GM08714 (cell line): ENCODE measurements around the gene TEX22.

Experiments used
- H3K4me3 ChIP-seq: fragments of 200-500 bp; sonication (Bioruptor generic); 2 replicates; pipeline ENCODE4 v1.5.1; 2014; ENCODE audit warnings: mild to moderate bottlenecking, low read length, inconsistent platforms
- ZNF274 ChIP-seq: IDR thresholded peaks from 2 replicates; pipeline ENCODE4 v1.6.1; 2012; ENCODE audit warnings: mild to moderate bottlenecking, low read depth, low read length

The TEX22 gene

DNA sequence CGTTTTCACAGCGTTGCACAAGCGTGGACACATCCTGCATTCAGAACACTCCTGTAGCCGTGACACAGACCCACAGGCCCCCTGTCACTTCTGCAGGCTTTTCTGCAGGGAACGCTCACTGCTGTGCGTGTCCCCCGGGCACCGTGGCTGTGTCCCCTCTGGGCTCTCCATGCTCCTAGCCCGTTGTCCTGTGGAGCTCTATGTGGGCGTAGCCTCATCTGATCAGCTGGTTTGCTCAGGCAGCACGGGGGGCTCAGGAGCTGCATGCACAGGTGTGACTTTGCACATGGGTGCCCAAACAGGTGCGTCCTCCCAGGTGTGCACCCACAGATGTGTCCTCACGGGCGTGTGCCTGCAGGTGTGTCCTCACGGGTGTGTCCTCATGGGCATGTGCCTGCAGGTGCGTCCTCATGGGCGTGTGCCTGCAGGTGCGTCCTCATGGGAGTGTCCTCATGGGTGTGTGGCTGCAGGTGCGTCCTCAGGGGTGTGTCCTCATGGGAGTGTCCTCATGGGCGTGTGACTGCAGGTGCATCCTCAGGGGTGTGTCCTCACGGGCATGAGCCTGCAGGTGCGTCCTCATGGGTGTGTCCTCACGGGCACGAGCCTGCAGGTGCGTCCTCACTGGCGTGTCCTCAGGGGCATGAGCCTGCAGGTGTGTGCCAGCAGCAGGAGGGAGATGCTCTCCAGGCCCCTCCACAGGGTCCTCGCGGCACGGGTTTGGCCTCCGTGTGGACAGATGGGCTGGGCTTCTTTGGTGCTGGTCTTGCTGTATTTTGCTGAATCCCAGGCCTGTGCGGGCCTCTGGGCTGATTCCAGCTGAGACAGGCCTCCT is 38.8 kb downstream of the TEX22 start:
- TF ChIP-seq ZNF274 = no peak
- no peak overlapping the region for H3K4me3 ChIP-seq

DNA sequence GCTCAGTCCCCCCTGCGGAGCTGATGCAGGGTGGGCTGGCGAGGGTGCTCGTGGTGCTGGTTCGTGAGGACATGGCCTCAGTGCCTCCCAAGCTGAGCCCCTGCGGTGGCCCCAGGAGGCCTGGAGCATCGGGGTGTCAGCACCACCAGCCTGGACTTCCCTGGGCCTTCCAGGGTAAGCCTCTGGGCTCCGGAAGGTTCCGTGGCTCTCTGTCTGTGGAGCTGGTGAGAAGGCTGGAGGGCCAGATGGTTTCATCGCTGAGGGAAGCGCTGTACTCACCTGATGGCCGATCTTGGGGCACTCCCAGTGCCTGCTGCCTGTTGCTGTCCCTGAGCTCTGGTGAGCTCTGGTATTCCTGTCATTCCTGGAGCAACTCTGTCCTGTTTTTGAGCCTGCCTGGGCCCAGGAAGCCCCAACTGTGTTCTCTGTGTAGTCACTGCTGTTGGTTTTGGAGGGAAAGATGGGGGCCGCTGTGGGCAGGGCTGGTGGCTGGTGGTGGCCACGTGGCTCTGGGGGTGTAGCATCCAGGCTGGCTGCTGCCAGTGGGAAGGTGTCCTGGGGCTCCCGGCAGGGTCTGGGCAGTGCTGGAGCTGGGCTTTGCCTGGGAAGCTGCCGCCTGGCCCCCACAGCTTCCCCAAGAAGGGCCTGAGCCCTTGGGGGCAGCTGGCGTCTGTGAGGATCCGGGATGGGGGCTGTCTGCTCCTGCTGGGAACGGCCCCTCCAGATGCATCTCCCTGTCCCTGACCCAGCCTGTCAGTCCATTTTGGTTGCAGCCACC is 39.6 kb downstream of the TEX22 start:
- no peak for TF ChIP-seq ZNF274
- H3K4me3 ChIP-seq = no peak overlapping the region

DNA sequence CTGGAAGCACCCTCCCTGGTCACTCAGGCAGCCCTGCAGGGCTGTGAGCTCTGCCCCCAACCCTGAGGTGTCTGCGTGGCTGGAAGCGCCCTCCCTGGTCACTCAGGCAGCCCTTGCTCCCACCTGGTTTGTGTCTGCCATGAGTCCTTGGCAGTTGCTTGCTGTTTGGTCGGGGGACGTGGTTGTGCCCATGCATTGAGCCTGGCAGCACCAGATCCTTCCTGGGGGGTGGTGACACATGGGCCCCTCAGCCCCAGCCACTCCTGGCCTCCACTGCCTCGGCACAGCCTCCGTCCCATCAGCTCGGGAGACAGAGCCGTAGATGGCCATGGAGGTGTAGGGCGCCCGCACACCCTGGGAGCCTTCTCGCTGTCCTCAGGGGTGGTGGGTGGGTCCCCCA is 40.8 kb downstream of the TEX22 start:
- H3K4me3 ChIP-seq = no peak overlapping the region
- no peak for TF ChIP-seq ZNF274

DNA sequence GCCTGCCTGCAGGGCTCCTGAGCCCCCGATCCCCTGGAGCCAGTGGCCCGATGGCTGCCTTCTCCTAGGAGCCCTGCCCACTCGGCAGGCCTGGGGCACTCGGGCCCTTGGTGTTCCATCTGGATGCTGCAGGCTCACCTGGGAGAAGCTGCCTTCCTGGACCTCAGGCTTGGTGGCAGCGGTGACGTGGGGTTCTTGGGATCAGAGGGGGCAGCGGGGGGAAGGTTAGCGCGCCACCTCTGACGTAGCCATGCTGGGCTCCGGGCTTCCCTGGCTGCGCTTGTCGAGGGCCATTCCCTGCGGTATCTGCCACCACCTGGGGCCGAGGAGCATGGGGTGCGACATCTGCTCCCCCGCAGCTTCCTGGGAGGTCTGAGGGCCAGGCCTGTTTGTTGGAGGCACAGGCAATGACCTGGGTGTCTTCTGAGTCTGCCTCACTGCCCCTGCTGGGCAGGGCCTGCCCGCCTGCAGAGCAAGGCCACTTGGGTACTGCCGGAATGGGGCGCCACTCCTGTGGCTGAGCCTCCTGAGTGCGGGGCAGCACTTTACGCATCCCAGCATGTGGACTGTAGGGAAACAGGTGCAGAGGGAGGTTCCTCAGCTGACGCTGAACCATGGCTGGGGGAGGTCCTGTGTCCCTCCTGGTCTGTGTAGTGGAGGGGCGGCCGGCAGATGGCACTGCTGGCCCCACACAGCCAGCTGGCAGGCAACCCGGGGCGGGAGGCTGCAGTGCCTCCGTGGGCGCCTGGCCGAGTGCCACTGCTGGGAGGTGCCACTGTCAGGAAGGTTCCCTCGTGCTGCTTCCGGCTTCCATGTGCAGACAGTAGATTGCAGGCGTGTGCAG is 41.6 kb downstream of the TEX22 start:
- TF ChIP-seq ZNF274 = no peak
- no peak overlapping the region for H3K4me3 ChIP-seq

DNA sequence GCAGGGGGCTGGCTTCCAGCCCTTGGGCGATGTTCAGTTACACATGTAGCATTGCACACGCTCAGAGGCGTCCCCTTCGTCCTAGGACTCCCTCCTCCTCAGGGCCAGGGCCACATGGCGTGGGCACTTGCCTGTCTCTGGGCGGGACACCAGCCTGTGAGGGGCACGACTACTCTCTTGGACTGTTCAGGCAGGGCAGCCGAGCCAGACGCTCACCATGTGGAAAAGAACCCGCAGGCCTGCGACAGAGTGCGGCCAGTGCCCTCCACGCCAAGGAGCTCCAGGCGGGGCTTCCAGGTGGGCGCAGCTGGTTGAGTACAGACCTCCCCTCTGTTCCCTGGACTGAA is 42.2 kb downstream of the TEX22 start:
- no peak for TF ChIP-seq ZNF274

DNA sequence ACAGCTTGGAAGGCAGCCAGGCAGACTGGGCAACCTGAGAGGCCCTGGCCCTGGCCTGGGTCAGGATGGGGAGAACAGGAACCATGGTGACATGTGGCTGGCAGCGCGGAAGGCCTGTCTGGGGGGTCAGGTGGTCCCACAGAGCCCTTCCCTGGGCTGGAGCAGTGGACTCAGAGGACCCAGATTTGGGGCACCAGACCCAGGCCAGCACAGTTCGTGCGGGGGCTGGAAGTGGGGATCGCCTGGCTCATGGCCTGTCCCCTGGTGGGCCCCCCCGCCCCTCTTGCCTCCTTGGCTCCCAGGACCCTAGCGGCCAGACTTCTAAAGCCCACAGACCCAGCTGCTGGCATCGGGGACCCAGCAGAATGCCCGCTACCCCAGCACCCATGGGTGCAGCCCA is 42.7 kb downstream of the TEX22 start:
- H3K4me3 ChIP-seq = no peak overlapping the region
- TF ChIP-seq ZNF274 = no peak

More for the DNA sequence above, 42.2 kb downstream of the TEX22 start:
- H3K4me3 ChIP-seq = no peak overlapping the region

DNA sequence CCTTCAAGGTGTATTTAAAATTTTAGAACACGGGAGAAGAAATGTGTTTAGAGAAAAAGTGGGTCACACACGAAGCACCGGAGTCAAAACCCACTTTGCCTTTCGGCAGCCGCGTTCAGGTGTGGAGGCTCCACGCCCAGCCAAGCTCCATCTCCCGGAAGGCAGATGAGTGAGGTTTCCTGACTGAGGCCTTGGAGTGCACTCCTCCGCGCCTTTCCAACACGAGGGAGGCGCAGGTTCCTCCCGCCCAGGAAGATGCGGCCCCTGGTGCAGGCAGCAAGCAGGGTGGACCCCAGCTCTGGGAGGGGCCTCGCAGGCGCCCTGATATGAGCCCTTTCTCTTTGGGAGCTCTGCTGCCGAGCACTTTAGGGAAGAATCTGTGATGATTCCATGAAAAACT is 43.8 kb downstream of the TEX22 start:
- no peak overlapping the region for H3K4me3 ChIP-seq
- no peak for TF ChIP-seq ZNF274

DNA sequence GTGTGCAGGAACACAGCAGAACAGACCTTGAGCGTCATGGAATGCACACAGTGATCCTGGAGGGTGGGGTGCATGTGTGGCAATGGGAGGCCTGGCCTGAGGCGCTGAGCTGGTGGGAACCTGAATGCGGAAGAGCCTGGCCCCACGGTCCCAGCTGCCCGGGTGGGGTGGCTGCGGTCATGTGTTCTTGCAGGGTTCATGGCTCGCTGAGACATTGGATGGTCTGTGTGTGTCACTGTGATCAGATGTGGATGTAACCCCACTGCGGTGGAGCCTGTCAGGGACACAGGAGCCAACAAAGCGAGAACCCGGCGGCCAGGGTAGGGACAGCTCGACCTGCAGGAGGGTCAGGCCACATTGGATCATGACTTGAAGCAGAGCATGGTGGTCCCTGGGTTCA is 44.5 kb downstream of the TEX22 start:
- no peak for TF ChIP-seq ZNF274
- no peak overlapping the region for H3K4me3 ChIP-seq

DNA sequence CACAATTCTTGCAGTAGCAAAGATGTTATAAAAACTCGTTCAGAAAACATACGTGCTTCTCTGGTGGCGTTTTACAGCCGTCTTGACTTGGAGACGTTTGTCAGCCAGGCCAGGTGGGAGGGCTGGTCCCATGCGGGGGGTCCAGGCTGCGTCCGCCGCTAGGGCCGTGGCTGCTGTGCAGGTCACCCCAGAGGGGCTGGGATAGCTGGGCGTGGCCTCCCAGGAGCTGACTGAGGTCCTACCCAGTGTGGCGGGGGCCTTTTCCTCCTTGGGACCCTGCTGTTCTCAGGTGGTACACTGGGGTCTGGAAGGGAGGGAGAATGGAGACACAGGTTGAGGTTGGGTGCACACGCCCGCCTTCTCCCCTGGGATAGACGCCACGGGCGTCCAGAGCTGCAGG is 46.5 kb downstream of the TEX22 start:
- no peak for TF ChIP-seq ZNF274
- H3K4me3 ChIP-seq = no peak overlapping the region

DNA sequence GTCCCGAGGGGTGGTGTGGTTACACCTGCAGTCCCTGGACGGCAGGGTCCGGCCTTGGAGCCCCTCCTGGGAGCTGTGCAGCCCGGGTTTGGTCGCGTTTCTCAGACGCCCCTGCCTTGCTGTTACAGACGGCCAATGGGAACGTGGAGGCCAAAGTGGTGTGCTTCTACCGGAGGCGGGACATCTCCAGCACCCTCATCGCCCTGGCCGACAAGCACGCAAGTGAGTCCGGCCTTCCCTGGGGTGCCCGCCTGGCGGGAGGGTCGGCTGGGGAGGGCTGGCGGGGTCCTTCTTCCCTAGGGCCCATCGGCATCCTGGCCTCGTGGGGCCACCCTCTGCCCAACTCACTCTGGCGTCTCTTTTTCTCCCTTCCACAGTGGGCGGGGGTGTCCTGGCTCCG is 47.0 kb downstream of the TEX22 start:
- TF ChIP-seq ZNF274 = no peak
- no peak overlapping the region for H3K4me3 ChIP-seq

DNA sequence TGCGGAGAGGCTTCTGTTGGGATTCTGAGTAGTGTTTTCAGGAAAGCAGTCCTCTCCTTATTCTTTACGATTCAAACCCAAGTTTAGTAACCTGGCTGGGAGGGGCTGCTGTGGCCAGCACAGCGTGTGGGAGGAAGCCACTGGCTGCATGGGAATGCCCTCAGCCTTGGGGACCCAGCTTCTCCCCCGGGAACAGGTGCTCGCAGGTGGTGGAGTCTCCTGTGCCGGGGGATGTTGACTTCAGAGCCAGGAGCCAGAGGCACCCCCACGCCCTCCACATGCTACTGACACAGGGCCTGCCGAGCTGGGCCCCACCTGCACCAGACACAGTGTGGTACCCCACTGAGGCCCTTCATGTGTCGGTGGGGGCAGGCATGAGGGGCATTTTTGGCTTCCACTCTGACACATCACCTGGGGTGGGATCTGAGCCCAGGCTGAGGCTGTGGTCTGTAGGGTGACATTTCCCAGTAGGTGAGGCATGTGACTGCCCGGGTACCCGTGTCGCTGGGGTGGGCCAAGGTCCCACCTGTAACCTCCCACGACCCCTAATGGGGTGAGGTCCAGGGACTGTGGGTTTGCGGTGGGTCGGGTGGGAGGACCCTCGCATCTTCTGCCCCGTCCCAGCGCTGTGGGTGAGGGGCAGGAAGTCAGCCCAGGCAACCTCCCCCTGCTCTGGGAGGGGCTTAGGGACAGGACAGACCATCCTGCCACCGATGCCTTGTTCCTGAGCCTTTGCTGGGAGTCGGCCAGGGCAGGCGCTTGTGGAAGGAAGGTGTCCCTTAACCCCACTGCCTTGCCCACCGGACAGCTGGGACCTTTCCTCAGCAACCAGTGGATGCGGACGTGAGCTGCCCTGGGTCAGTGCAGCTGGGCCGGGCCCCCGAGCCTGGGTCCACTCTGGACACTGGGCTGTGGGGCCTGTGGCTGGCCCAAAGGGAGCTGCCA is 47.8 kb downstream of the TEX22 start:
- no peak overlapping the region for H3K4me3 ChIP-seq
- no peak for TF ChIP-seq ZNF274

DNA sequence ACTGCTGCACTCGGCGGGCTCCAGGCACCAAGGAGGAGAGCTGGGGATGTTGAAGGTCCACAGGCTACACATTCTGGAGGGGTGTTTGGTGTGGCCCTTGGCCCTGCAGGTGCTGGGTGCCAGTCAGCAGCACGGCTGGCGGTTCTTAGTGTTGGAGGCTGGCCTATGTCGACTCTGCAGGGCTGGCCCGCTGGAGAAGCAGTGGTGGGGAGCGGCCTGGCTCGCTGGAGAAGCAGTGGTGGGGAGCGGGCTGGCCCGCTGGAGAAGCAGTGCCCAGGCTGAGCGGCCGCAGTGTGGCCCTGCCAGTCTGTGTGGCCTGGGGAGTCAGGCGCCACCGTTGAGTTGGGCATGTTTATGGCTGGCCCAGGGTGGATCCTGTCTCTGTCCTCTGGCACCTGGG is 48.6 kb downstream of the TEX22 start:
- H3K4me3 ChIP-seq = no peak overlapping the region
- TF ChIP-seq ZNF274 = no peak
